ENCODE results near the gene ABCF1.

Gene ABCF1

DNA sequence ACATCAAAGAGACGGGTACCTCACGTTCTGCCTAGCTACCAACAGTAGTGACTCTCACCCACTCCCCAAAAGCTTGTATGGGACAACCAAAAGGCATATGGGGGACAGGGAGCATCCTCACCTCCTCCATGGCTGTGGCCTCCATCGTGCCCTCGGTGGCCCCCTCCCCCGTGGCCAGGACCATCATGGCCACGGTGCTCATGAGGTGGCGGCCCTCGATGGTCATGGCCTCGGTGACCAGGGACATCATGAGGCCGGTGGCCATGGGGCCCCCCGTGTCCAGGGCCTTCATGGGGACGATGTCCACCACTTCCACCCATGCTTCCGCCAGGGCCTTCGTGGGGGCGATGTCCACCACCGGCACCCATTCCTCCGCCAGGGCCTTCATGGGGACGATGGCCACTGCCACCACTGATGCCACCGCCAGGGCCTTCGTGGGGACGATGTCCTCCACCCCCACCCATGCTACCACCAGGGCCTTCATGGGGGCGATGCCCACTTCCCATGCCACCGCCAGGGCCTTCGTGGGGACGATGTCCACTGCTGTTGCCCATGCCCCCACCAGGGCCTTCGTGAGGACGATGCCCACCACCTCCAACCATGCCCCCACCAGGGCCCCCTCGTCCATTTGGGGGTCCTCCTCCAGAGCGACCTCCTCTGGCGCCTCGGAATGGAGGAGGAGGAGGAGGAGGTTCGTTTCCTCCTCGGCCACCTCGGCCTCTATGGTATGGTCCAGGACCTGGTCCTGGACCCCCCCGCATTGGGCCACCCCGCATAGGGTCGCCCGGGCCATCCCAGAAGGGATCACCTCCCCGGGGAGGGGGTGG is 30.8 kb downstream of the ABCF1 start:
- DNase-seq (ENCODE audit: low read depth in 2 of 2) = no peak

DNA sequence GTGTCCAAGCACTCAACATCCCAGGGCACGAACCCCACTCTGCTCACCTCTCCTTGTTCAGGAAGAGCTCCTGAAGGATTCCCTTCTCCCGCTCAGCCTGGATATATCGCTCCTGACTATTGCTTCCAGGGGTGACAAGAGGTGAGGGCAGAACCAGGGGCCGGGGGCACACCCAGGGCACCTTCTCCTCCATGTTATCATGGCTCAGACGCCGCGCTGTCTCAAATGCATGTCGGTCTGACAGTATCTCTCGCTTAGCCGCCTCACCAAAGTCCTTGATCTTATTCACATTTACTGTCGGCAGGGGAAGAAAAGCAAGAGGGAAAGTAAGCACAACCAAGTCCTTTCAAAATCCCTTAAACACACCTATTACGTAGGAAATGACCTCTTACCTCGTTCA is 32.7 kb downstream of the ABCF1 start:
- DNase-seq (ENCODE audit: low read depth in 2 of 2) = no peak

DNA sequence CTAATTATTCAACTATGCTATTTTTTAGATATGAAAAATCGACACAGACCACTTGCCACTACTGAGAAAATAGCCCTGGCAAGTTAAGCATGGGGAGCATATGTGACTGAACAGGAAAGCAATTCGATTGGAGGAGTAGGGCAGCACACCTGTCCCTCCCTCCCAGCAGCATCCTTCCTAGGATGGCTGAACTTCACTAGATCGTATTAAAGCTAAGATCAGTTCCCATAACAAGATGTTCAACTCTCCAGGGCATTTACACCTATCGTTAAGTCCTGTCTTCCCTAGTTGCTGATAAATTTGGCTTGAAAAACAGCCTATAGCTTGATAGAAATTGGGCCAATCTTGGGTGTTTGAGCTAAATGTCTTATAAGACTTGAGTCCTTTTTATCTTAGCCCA is 38.8 kb downstream of the ABCF1 start:
- DNase-seq (ENCODE audit: low read depth in 2 of 2) = no peak

DNA sequence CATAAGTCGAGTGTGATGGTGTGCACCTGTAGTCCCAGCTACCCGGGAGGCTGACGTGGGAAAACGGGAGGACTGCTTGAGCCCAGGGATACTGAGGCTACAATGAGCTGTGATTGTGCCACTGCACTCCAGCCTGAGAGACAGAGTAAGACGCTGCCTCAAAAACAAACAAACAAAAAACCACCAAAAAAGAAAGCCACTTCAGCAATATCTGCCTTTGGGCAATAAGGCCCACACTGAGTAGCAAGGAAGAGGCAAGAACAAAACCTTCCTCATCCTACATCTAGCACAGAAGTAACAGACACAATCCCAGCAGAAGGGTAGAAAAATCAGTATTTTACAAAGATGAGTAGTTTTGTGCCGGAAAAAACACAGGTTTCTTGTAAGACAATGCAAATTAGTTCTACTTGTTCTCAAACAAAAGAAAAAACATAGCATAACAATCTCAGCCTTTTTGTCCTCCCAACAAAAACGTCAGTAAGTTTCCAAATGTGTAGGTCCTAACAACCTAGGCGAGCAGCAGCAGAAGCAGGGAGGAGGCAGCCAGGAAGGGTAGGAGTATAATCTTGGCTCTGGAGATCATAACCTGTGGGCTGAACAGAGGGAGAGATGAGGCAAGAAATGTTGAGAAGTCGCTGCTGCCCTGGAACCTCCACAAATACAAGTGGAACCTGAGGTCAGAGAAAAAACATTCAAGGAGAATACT is 40.1 kb downstream of the ABCF1 start:
- DNase-seq (ENCODE audit: low read depth in 2 of 2) = no peak

DNA sequence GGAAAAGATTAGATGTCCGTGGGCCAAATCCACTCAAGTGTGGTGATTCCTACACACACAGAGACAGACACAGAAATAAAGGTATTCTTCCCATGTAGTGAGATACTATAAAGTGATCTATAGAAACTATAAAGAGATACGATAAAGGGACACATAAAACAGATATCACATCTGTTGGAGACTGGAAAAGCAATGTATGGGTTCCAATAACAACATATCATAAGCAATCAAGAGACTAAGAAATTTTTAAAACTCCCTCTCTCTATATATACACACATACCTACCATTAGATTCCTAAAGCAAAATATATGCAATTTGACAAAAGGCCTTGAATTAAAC is 40.6 kb downstream of the ABCF1 start:
- DNase-seq (ENCODE audit: low read depth in 2 of 2) = no peak

DNA sequence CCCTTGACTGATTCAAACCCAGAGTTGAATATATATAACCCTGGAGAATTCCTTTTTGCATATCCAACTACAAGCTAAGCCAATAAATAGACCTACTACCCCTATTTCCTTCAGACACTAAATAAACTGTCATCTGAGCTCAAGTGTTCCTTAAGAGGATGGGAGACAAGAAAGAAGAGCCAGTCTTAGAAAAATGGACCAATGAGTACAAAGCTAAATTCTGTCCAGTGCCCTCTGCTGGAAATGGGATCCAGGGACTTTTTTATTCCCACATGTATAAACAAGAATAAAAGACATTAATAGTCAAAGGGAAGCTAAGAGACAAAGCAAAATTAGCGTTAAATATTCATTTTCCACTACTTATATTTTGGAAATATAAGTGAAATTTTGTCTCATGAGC is 41.0 kb downstream of the ABCF1 start:
- DNase-seq (ENCODE audit: low read depth in 2 of 2) = no peak

DNA sequence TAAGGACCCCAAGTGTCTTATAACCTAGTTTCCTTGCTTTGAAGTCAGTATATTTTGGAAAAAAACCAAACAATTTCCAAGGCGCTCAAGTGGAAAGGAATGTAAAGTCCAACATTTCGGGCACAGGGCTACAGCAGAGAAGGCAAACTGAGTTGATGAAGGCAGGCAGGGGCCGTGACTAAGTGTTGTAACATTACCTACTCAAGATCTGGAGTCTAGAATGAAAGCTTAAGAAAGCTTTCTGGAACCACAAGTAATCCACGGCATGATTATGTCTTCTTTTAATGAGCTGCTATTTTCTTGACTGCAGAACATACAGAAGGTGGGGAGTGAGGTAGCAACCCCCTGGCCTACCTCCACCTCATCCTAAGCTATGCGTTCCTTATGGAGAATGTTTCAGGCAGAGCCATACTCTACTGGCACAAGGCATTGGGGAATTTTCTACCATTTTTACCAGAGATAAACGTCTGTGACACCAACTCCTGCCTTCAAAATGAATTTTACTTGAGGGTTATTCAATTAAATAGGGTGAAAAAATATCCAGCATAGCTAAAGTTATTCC is 41.5 kb downstream of the ABCF1 start:
- no peak for DNase-seq (ENCODE audit: low read depth in 2 of 2)

DNA sequence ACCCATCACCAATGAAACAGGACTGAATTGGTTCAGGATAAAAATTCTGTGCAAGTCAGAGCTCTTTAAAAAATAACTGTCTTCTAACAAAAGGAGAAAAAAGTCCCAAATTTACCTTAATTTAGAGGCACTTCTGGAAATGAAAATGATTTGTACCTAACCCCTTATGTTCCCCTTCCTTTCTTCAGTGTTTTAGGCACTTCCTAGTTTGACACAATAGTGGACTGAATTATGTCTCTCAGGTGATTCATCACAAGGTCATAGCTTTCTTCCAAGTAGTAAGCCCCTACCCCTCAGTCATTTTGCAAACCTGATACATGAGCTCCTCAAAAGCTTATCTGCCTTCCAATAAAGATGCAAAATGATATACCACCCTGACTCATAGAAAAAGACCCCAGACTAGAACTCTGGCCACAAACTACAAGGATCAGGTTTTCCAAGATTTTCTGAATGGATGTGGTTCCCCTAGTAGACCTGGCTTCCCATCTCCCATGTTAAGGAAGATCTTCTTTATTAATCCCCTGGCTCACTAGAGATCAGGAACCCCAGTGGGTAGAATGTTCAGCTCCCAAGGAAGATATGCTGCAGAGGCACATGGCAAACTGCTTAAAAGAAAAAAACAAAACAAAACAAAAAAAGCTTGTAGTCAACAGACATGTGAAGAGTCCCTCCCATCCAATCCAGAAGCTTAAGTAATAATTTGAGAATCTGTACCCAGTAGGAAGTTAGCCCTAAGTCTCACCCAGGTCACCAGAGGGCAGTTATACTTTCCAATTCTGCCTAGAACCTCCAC is 42.2 kb downstream of the ABCF1 start:
- DNase-seq (ENCODE audit: low read depth in 2 of 2) = no peak

DNA sequence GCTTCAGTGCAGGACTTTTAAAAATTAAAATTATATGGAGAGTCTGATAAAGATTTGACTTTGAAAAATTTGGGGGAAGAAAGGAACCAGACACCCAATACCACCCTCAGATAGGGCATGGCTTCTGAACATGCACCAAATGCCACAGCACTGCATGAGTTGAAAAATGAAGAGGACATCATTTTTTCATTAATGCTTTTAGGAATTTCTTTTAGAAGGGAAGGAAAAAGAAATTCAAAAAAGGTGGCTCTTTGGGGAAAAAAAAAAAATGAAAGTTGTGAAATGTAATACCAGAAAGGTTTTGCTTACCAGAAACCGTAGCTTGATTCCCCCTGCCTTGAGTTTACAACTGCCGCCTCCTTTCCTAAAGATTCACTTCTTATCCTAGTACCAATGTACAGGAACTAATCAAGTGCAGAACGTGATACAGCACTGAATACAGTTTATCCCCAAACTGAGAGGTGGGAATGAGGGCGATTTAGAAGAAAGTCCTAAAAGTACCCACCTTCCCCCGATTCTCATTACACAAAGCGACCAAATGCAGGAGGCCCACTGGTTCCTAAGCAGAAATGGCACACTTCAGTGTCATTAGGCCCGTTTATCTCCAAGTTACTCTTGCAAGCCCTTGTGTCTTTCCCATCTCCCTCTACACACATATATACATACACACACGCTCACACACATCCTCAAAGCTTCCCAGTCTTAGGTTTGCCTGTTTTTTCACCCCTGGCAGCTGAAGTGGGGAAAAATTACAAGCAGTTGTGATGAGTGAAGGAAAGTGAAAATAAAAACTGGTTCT is 43.0 kb downstream of the ABCF1 start:
- DNase-seq (ENCODE audit: low read depth in 2 of 2) = no peak

DNA sequence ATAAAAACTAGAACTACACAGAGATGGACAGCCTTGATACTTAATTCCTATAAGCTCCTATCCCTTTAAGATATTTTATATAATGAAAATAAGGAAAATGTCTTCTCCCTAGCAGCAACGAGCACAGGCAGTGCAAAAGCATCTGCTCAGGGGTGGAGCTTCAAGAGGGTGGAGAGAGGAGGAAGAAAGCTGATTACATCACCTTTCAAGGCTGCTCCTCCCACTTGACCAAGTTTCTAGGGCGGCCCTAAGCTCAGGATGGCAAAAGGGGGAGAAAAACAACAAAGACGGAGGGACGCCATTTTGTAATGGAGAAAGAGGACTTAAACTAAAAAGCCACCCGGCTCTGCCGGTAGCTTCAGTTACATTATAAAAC is 43.6 kb downstream of the ABCF1 start:
- DNase-seq (ENCODE audit: low read depth in 2 of 2) = peak; percentile 70 to 74

DNA sequence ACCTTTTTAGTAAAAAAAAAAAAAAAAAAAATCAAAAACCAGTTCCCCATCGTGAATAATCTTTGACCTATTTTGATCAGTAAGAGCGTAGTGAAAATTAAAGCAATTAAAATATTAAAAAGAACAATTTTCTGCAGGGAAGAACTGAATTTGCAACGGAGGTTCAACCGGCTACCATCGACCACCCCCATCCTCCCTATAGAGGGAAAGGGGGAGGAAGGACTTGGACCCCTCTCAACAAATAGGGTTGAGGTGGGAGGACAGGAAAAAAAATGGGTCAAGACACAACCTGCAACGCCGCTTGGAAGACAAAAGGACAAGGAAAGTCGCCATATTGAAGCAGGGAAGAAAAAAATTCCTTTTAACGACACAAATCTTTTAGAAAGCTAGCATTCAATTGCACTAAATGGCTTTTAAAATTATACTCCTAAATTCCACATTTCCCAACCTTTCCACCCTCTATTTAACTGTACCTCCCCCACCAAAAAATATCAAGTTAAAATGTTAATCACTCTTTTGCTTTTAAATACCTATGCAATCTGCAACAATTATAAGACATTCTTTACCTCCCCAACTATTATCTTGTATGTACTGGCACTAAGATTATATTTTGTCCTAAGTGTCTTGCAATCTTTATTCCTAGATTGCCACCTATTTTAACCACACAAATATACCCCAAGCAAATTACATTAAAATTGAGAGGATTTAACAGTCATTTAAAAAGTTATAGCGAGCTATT is 44.1 kb downstream of the ABCF1 start:
- no peak for DNase-seq (ENCODE audit: low read depth in 2 of 2)

DNA sequence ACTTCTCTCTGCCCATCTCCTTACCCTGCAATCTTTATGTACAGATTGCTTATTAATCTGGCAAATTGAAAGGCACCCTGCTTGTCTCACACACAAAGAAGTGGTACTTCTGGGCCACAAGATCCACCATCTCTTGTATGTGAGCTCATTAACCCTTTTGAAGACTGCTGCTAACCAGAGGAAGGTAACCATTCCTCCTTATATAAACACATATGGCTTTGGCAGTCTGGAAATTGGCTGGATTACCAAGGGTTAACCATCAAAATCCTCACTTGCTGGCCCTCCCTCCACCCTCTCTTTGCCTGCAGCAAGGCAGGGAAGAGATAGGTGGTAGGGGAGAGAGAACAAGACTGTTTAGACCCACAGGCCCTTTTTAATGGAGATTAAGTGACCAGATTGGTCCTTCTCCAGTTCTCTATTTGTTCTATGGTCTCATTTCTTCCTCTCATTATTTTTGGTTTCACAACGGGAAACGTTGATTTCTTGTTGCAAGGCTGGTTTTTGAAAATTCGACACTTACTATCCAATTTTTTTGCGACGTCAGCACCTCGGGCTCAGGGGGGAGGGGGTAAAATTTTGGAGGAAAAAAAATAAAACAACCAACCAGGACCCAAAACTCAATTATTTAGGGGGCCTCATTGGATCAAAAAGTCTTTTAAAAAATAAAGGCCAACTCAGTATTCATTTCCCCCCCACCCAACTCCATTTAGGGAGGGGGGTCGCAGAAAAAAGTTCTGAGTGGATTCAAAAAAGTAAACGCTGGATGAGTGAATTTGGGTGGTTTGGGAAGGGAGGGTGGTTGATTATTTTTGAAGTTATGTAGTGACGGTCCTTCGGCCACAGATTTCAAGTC is 44.9 kb downstream of the ABCF1 start:
- DNase-seq (ENCODE audit: low read depth in 2 of 2) = no peak

DNA sequence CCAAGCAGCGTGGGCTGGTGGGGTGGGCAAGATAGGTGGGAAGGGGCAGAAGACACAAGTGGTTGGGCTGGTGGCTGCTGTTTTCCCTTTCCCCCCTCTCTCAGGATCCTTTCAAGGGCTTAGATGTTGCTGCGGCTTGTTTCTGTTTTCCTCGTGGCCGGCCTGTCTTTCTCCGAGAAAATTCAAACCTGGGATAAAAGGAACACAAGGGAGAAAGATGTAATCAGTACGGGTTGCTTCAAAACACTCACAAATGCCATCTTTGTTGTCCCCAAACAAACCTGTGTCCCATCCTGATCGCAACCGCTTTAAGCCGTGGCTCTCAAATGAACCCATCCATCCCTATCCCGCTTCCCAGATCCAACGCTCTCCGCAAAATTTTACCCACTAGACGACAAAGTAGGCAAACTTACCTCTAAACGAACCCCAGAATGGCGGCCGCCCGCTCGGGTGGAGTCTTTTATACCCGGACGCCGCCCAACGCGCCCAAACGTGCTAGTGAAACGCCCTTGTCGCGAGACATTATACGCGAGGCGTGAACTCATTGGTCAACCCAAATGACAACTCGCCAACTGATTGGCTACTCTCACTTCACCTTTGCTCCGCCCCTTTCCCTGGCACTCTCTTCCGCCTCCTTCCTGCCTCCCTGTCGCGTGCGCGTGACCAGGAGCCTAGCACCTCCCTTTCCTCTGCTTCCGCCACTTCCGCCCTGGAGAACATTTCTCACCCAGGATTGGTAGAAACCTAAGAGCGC is 45.7 kb downstream of the ABCF1 start, which contains the start of gene PPP1R10:
TSS of gene PPP1R10 (minus strand) at position 433 of the 754 bp plus-strand sequence. CDS start 7,299 bp downstream, outside the sequence.
- DNase-seq (ENCODE audit: low read depth in 2 of 2) = peak; percentile 97 to 98

DNA sequence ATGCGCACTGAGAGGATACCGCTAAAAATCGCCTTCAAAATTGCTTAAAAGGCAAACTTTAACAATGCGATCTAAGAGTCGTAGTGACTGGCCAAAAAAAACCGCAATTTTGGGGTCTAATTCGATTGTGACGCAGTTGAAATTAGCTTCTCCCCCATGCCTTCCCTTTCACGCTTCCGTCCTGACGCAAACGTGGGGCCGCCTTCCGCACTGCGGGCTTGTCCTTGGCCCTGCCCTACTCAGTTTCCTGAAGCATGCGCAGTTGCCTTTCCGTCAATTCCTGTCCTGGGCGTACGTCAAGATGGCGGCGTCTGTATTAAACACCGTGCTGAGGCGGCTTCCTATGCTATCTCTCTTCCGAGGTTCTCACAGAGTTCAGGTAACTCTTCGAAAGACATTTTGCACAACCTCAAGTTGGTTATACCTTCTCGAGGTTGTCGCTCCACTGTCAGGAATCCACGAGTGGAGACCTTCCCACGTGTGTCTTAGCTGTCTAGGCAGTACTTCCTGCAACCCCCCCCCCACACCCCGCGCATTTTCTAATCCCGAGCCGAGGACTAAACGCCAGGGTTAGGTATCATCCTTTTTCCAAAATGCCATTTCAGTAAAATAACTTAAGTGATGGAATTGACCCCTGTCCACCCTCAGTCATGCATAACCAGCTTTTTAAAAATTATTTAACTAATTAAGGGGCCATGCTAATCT is 46.5 kb downstream of the ABCF1 start, which contains the start of gene MRPS18B:
TSS of gene MRPS18B (plus strand) at position 276 of the 705 bp plus-strand sequence. CDS start at position 302, 26 bp downstream.
- peak; percentile 96 for DNase-seq (ENCODE audit: low read depth in 2 of 2)

DNA sequence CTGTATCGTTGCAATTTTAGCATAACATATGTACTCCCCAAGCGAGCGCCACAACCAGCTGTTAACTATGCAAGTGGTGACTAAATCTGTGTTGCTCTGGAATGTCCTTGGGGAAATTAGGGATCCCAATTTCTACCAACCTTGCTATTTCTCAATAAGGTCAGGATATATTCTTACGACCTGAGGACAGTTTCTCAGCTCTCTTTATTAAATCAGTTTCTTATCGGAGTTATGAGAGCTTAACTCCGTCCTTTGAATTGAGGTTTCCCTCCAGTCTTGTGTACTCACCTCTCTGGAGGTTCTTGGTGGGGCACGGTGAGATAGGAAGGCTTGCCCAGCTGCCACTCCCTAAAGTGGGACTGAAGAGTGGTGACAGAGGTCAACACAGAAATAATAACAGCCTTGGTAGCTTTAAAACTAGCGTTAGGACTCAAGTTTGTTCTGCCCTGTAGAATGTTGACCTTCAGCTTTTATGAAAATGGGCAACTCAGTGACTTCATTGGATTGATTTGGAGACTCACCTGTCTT is 47.1 kb downstream of the ABCF1 start:
- no peak for DNase-seq (ENCODE audit: low read depth in 2 of 2)

DNA sequence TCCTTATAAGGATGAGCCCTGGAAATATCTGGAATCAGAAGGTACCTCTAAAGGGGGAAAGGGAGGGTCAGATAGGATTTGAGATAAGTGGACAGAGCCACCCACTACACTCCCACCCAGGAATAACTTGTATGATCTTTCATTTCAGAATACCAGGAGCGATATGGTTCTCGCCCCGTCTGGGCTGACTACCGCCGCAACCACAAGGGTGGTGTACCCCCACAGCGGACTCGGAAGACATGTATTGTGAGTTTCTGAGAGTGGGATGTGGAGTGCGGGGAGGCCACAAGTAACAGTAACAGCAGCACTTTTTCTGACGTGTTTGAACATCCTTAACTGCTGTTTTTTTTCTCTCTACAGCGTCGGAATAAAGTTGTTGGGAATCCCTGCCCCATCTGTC is 48.3 kb downstream of the ABCF1 start:
- DNase-seq (ENCODE audit: low read depth in 2 of 2) = no peak

DNA sequence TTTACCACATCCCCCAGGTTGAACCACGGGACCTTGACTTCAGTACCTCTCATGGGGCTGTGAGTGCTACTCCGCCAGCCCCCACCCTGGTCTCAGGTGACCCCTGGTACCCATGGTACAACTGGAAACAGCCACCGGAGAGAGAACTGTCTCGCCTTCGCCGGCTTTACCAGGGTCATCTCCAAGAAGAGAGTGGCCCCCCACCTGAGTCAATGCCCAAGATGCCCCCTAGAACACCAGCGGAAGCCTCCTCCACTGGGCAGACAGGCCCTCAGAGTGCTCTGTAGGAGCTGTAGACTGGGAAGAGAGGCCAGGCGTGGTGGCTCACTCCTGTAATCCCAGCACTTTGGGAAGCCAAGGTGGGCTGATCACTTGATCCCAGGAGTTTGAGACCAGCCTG is 54.3 kb downstream of the ABCF1 start:
- no peak for DNase-seq (ENCODE audit: low read depth in 2 of 2)

Data from stimulated activated CD8-positive, alpha-beta memory T cell treated with anti-CD3 and anti-CD28 coated beads, Interleukin-15, amount 100 ng/mL, for 48 hours (primary cell).